RKO (cell line): ENCODE measurements around the gene PPM1H.
A peak's percentile ranks its signal among the peaks of the same experiment; 100 is the strongest.
"Not testable (repeated sequence)": the region's sequence is repeated elsewhere in the genome, so short reads cannot be mapped to it uniquely, and the experiment has no call there.

ENCODE experiments used
- DNase-seq: peaks from one replicate; pipeline ENCODE4 v3.0.0-alpha.2; 2016; ENCODE audit warnings: low spot score

PPM1H gene

DNA sequence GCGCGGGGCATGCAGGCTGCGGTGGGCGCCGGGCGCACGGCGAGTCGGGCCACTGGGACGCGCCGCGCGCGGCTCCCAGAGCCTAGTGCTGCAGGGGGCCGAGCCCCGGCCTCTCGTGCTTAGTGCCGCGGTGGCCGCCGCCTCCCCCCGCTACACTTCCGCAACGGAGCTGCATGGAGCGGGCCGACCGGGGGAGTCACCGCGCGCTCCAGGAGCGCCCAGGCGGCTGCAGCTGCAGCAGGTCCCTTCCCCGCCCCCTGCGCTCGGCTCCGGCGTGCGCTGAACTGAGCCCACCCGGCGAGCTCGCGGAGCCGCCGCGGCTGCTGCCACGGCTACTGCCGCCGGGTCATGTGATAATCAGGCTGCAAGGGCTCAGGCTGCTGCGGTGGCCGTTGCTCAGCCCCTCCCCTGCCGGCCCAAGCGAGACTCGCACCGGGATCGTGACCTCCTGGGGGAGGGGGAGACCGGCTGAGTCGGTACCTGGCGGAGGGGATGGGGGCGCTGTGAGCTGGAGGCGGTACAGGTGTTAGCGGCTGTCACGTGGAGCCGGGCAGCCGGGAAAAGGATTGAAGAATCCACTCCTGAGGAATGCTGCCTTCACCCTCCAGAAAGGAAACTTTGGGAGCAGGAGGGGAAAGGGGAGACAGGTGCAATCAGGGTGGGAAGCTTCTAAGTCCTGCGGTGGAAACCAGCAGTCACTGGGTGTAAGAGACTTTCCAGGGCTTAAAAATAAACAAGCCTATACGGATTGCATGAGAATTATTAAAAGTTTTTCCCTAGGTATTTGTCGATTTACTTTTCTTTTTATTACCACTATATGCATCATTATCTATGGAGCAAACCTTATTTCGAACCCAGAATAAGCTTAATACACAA lies at the start of gene PPM1H:
Gene PPM1H, minus strand, starts transcription at position 352 of the 876 bp plus-strand sequence. CDS start 414 bp downstream, outside the sequence.
- peak; percentile 75 for DNase-seq

DNA sequence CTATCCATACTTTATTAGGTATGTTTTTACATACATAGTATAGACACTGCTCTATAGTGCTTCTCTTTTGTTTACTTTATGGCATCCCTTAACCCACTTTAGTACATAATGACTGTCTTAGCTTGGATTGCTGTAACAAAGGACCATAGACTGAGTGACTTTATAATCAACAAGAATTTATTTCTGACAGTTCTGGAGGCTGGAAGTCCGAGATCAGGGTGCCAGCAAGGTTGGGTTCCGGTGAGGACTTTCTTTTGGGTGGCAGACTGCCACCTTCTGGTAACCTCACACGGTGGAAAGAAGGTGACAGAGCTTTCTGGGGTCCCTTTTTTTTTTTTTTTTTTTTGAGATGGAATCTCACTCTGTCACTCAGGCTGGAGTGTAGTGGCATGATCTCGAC lies 48.6 kb upstream of the PPM1H start:
- DNase-seq: no peak

DNA sequence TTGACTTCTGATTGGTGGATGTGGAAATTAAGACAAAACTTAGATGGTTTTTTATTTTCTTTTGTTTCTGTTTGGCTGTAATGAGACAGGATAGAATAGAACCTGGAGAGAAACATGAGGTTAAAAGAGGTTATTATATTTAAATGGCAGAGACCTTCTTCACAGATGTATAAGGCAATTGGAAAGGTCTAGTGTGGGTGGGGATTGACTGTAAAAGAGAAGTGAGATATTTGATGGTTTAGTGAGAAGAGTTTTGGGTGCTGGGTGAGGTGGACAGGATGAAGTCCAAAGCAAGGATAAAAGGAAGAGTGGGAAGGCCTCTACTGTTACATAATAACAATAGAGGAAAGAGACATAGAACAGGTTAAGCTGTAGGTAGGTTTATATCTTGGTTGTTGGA lies 43.8 kb upstream of the PPM1H start:
- DNase-seq: no peak

DNA sequence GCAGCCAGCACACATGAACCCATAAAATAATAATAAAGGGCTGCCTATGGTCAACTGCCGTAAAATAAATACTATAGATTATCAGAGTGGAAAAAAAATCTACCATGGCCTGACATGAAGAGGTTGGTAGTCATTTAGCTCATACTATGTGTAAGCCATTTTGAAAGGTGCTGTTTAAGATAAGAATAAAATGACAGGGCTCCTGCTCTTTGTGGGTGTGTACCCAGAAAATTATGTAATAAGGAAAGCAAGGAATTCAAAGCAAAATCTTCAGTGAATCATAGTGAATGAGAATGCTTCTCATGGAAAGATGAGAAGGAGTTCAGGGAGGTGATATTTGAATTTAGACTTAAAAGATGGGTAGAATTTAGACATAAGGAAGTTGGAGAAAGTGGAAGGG lies 42.9 kb upstream of the PPM1H start:
- no peak for DNase-seq

DNA sequence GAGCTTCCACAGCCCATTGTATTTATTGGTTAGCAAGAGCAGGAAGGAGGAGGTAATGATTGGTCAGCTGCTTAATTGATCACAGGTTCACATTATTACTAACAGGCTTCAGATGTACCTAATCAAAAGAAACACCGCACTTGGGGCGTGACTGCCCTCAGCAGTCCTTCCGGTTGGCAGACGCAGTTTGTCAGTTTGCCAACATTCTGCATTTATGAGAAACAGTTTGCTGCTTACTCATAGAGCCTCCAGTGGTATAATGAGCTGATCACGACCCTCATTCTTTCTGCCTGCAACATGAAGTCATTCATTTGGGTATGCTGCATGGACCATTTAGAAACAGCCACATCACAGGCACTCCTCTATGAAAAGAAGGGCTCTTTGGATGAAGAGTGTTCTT lies 42.5 kb upstream of the PPM1H start:
- no peak for DNase-seq

DNA sequence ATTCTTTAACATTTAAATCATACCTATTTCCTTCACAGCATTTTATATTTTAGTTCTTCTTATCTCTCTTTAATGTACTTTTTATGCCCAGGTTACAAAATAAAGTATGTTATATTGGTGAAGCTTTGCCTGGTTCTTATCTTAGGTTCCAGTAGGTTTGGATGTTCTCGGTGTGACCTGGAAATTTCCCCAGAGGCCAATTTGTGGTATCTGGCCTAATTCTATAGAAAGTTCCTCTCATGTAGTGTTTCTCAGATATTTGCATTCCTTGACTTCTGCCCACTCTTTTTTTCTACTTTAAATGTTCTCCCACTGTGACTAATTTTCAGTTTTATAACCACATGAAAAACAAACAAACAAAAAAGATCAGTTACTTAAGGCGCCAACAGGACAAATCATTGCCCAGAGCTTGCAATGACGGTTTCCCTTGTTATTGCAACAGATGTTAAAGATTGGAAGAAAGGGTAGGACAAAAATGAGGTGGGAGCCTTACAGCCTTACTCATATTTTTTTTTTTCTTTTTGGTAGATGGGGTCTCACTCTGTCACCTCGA lies 41.2 kb upstream of the PPM1H start:
- DNase-seq: no peak

GRCh38 chr12:62971769-62972525 lies 37.0 kb upstream of the PPM1H start:
- DNase-seq: no peak

GRCh38 chr12:62969695-62970094 lies 34.7 kb upstream of the PPM1H start:
- DNase-seq: no peak

DNA sequence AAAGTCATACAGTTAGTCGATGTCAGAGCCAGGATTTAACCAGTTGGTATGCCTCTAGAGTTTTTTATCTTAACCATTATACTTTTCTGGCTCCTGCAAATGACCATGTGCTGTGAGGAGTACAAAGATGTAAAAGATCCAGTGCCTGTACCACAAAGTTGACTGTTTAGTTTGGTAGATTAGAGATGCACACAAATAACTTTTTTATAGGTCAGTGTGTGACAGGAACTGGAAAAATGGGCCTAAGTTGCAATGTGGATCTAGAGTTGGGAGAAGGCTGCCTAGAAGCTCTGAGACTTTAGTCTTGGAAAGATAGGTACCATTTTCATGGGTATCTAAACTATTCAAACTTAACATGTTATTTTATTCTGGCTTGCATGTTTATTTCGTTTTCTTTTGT lies 32.8 kb upstream of the PPM1H start:
- no peak for DNase-seq

- DNase-seq: no peak
Observed at GRCh38 chr12:62966990-62967506, 32.1 kb upstream of the PPM1H start.

DNA sequence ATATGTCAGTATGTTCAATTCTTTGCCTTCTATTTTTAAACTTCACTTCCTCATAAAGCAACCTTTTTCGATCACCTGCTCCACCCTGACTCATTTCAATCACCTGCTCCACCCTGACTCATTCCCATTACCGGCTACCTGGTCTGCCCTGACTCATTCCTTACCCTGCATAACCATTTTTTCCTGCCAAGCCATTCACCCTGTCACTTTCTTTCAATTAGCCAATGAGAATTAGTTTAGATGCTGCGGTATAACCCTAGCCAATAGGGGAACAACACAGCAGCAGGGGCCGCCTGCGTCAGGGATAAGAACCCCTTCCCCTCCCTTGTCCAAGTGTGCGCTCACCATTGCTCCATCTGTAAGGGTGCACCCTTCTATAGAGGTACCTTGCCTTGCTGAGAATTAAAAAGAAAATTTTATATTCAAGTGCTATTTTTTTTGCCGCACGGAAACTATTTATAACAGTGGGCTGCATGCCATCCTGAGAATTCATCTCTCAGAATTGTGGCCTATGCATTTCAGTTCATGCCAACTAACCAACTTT lies 31.6 kb upstream of the PPM1H start:
- not testable (repeated sequence) for DNase-seq

- not testable (repeated sequence) for DNase-seq
Observed at GRCh38 chr12:62965700-62966099, 30.8 kb upstream of the PPM1H start.

GRCh38 chr12:62965242-62965641 lies 30.3 kb upstream of the PPM1H start:
- not testable (repeated sequence) for DNase-seq

- no peak for DNase-seq
Observed at GRCh38 chr12:62963486-62964041, 28.6 kb upstream of the PPM1H start.

GRCh38 chr12:62960324-62960723 lies 25.4 kb upstream of the PPM1H start:
- no peak for DNase-seq

DNA sequence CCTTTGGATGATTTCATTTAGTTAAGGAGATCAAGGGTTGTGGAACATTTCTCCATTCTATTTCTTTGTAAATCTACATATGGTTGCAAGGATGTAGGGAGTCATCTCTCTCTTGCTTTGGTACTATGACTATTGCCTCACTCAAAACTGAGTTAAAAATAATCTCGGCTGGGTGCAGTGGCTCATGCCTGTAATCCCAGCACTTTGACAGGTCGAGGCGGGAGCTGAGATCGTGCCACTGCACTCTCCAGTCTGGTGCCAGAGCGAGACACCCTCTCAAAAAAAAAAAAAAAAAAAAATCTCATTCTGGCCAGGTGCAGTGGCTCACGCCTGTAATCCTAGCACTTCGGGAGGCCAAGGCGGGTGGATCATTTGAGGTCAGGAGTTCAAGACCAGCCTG lies 24.8 kb upstream of the PPM1H start:
- no peak for DNase-seq

- no peak for DNase-seq
Observed at GRCh38 chr12:62957233-62957953, 22.4 kb upstream of the PPM1H start.

- no peak for DNase-seq
Observed at GRCh38 chr12:62955678-62956077, 20.7 kb upstream of the PPM1H start.

- no peak for DNase-seq
Observed at GRCh38 chr12:62950317-62950716, 15.4 kb upstream of the PPM1H start.

GRCh38 chr12:62948123-62948522 lies 13.2 kb upstream of the PPM1H start:
- DNase-seq: no peak

DNA sequence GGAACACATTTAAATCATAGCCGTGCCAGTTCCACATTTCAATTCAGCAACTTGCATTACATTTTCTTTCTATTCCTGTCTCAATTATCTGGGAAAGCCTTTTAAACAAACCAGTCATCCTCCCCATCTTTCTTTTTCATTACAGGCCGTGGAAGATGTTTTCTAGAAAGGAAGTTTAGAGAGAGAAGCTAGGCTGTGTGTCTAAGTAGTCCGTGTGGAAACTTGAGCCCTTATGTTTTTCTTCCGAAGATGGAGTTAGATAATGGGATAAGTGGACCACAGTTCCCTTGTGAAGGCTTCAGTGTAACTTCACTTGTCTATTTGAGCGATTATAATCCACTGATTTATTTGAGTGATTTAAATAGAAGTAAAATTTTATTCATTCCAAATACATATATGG lies 12.4 kb upstream of the PPM1H start:
- DNase-seq: no peak
